Stimulated activated CD4-positive, alpha-beta T cell treated with anti-CD3 and anti-CD28 coated beads, Interleukin-1b, Interleukin-23, amount 100 ng/mL, for 24 hours (primary cell): ENCODE measurements around the gene ADCY9.

Source experiments
- DNase-seq, 4 experiments: peaks; one replicate each; pipeline ENCODE4 v3.0.0-alpha.2; 2020; ENCODE audit warnings: low read depth in 4 of 4, low spot score in 1 of 4

The ADCY9 gene

GRCh38 chr16:4006397-4006999 lies 109.7 kb downstream of the ADCY9 start:
- DNase-seq = no peak

GRCh38 chr16:4005731-4006130 lies 110.5 kb downstream of the ADCY9 start:
- no peak for DNase-seq

GRCh38 chr16:4005281-4005680 lies 111.0 kb downstream of the ADCY9 start:
- DNase-seq = no peak

DNA sequence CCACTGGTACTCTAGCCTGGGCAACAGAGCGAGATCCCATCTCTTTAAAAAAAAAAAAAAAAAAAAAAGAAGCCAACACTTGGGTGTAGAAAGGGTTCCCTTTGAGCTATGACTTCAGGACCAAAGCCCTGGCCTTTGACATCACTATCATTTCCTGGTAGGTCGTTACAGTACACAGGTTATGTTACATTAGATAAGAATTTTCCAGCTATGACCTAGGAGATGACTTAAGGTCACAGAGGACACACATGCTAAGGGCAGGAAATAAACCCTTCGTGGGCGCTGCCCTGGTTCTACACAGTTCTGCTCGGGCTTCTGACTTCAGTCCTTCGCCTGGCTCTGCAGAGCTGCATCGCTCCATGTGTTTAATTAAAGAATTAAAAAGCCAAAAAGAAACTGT lies 112.0 kb downstream of the ADCY9 start:
- DNase-seq = no peak

GRCh38 chr16:4003576-4003975 lies 112.7 kb downstream of the ADCY9 start:
- DNase-seq = no peak

DNA sequence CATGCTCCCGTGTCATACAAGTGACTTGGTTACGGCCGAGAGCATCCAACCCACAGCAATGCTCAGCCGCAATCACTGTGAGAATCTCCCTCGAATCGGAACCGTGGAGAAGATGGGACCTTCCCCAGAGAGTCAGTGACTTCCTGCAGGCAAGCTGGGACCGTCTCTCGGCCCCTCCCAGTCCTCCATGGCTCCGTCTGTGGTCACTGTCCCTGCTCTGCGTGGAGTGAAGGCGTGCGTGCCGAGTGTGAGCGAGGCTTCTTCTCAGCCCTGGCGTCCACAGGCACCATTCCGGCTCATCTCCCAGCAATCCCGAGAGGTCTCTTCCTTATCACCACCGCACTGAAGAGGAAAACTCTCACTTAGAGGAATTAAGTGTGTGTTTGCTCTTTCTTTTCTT lies 113.1 kb downstream of the ADCY9 start:
- no peak for DNase-seq

- DNase-seq = no peak
These were observed 114.1 kb downstream of the ADCY9 start for GRCh38 chr16:4002121-4002520.

GRCh38 chr16:3999479-4000325 lies 116.5 kb downstream of the ADCY9 start:
- no peak for DNase-seq

DNA sequence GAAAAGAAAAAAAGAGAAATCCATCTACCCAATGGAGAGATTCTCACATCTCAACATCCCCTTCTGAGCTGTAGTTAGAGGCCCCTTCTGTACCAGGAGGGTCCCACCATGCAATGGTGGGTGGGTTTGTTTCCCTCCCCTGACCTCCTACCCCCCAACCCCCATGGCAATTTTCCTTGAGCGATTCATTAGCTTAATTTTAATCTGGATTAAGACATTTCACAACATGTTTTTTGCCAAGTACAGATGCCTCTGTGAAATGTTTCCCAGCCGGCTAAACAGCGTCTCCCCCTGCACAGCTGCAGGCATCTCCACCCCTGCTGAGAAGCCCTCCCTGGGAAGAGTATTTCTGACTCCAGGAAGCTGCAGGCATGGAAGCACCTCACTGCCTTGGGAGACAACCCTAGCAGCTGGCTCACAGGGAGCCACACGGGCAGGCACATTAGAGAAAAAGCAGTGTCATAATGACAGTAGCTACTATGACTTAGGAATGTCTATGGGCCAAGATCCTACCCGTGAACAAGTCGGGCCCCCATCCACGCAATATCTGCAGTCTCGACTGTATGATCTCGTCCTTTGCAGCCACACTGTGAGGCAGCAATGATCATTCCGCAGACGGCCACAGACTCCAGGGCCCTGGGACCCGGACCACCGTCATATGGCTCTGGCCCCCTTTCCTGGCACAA lies 117.3 kb downstream of the ADCY9 start:
- no peak for DNase-seq

DNA sequence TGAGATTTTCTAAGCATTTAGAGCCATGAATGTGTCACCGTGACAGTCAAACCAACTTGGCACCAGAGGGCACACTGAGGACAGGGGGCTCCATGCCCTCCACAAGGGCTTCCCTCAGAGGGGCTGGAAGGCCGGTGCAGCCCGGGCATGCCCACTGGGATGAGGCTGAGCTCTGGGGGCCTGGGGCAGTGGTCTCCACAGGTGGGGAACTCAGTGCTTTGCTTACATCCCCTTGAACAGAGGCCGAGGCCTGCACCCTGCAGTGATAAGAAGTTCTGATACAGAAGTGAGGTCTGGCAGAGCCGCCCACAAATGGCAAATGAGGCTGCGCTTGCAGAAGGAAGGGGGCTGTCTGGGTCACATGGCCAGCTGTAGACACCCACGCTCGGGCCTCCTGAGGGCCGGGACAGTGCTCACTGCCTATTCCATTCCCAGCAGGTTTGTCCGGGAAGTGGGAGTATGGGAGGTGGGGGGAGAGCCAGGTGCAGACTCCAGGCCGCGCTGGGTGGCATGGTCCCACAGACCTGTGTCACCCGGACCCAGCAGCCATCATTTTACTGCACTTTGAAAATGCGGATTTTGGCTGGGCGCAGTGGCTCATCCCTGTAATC lies 118.9 kb downstream of the ADCY9 start:
- DNase-seq = no peak

DNA sequence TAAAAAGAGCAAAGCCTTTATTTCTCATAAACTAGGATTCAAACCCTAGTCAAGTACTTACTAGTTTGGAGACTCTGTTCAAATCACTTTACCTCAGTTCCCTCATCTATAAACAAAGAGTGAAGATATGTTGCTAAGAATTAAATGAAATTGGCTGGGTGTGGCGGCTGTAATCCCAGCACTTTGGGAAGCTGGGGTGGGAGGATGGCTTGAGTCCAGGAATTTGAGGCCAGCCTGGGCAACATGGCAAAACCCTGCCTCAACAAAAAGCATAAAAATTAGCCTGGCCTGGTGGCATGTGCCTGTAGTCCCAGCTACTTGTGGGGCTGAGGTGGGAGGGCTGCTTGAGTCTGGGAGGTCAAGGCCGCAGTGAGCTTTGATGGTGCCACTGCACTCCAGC lies 121.2 kb downstream of the ADCY9 start:
- no peak for DNase-seq

GRCh38 chr16:3993052-3993785 lies 123.0 kb downstream of the ADCY9 start:
- DNase-seq = no peak

GRCh38 chr16:3992297-3993051 lies 123.8 kb downstream of the ADCY9 start:
- DNase-seq = no peak

GRCh38 chr16:3988824-3989223 lies 127.4 kb downstream of the ADCY9 start:
- no peak for DNase-seq

- DNase-seq = no peak
These were observed 128.2 kb downstream of the ADCY9 start for GRCh38 chr16:3988011-3988410.

GRCh38 chr16:3987231-3987630 lies 129.0 kb downstream of the ADCY9 start:
- no peak for DNase-seq

GRCh38 chr16:3986235-3986544 lies 130.1 kb downstream of the ADCY9 start:
- DNase-seq = no peak

DNA sequence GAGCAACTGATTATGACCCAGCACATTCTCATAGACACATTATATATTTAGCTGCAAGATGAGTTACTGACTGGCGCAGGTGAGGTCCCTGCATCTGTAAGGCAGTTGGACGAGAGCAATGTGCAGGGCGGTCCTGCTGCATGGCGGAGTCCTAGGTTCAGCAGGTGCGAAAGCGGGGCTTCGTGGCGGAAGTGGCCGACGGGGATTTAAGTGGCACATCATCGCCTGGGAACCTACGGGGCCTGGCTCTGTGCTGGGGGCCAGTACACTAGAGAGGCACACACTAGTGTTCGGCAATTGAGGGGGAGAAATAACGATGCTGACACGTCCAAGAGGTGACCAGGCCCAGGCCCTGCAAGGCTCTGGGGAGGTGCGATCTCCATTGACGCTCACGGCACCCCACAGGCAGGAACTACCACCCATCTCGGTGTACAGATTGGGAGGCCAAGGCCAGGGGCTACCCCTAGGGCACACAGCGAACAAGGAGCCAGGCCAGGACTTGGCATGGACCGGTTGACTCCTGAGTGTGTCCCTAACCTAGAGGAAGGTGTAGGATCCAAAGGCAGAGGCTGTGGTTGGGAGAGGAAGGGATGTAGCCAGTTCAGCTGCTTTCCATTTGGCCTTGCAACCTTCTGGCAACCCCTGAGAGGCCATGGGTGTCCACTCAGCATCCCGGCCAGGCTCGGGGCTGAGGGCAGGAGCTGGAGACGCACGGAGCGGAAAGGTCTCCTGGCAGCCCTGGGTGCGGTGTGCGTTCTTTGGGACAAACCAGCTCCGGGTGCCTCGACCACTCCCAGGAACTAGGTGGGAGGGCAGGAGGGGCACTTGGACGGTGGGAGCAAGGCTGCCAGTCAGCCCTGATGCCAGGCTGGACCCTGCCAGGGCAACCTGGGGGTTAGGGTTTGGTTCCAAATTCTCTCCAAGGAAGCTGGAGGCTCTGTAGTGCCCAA lies 131.9 kb downstream of the ADCY9 start:
- DNase-seq = no peak

GRCh38 chr16:3983081-3983520 lies 133.1 kb downstream of the ADCY9 start:
- peak in 2 of 4 experiments; percentile 8 to 11 for DNase-seq
